GM12892 (cell line): ENCODE data around the gene RPUSD4.

ENCODE experiments used
- DNase-seq: peaks from one replicate; pipeline ENCODE4 v3.0.0; 2011; ENCODE audit not compliant: insufficient read length
- FAIRE-seq: peaks from 2 replicates; lab custom pipeline; 2011; peaks lifted over from hg19 to GRCh38; lab: Jason Lieb, UNC
- POLR2A ChIP-seq: IDR thresholded peaks from 2 replicates; pipeline ENCODE4 v1.6.1; 2011; ENCODE audit warnings: low read depth, low read length, control low read depth
- POLR2AphosphoS5 ChIP-seq: IDR thresholded peaks from 2 replicates; pipeline ENCODE4 v1.6.1; 2011; ENCODE audit warnings: low read depth, low read length, control low read depth
- TAF1 ChIP-seq: IDR thresholded peaks from 2 replicates; pipeline ENCODE4 v1.6.1; 2011; ENCODE audit warnings: low read depth, mild to moderate bottlenecking, control low read depth, low read length, borderline replicate concordance

Gene RPUSD4

DNA sequence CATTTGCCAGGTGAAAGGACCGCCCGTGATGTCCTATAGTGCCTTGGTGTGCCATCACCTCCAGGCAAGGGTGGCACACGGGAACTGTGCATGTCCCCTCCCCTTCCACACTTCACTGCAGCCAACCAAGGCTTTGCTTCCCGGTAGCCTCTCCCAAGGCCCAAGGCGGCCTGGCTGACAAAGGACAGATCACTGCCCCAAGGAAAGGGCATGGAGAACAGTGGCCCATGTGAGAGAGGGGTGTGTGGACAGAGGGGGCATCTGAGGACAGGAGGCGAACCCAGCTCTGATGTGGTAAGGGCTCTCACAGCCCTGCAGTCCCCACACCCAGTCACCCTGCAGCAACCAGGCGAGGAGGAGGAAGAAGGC is 50.4 kb downstream of the RPUSD4 start:
- no peak for DNase-seq
- FAIRE-seq = no peak
- no peak for TF ChIP-seq POLR2A
- TF ChIP-seq POLR2AphosphoS5 = no peak
- no peak for TF ChIP-seq TAF1

DNA sequence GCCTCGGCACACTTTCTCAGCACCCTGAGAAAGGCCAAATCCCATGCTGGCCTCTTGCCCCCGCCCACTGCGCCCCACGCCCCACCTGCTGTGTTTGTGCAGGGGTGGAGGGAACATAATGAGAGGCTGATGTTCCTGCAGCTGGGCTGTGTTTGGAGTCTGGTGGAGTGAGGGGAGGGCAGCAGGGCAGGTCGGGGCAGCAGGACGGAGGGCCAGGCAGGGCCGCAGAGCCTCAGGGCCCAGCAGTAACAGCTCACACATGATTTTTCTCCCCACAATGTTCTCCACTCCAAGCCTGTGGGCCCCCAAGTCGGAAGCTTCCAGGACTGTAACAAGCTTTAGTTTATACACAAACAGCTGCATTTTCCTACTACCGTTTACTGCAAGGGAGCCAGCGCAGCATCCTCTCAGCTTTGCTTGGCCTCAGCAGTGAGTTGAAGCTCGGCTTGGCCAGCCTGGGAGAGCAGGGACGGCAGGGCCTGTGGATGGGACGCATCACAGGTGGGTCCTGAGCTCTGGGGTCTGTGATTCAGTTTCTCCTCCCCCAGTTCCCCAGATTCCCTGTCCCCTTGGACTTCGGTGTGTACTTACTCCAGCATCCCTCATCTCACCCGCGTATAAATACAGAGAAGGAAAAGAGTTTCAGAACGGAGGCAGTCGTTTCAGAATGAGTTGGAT is 51.0 kb downstream of the RPUSD4 start:
- DNase-seq = no peak
- TF ChIP-seq POLR2AphosphoS5 (no peak), TAF1 (no peak), POLR2A (no peak)
- FAIRE-seq = no peak

DNA sequence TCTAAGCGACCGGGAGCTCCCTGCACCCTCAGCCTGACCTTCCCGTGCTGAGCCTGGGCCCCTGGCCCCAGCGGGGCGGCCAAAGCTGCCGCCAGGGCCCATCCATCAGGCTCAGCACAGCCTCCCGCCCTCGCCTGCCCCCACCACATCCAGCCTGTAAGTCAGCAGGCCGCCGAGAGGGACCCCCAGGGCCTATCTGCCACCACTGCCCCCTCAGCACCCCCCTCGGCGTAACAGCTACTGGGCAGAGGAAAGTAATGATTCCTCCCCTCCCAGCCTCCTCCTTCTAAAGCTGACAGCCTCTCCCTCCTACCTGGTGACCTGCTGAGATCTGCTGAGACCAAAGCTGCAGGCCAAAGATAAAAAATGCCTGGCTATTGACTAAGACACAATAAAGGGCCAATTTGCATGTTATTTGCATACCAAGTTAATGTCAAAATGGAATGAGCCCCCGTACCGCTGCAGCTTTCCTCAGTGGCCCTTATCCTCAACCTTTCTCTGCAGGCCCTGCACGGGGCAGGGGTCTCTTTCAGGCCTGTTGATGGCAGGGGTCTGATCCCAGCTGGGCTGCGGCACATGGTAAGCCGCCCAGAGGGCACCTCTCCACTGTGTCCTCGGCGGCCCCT is 51.6 kb downstream of the RPUSD4 start:
- FAIRE-seq (no peak), DNase-seq (no peak)
- TF ChIP-seq TAF1 (no peak), POLR2A (no peak), POLR2AphosphoS5 (no peak)

DNA sequence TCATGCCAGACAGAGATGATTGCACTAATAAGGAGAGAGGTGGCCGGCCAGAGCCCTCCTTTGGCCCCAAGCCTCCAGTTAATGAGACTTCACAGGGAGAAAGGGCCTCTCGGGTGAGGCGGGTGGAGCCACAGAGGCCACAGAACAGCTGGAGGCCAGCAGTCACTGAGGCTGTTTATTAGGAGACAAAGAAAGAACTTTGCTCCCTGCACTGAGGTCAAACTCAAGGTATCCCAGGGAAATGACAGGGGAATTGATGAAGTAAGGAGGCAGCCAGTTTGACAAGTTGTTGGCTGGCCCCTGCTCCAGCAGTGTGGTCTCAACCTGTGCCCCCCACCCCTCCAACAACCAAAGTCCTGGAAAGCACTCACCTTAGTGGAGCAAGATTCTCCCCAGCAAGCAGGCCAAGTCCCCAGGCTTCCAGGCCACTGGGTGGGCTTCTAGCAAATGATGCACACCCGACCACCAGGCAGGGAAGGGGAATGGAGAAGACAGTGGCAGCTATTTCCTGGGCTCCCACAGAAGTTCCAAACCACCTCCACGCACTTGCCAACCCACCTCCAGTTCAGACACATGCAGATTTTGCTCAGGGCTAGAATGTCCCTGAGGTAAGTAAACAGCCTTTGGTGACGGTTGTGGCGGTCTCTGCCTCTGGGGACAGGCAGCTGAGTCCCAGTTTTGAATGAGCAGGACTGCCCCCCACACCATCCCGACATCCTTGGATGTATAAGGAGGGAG is 53.2 kb downstream of the RPUSD4 start:
- DNase-seq (no peak), FAIRE-seq (no peak)

DNA sequence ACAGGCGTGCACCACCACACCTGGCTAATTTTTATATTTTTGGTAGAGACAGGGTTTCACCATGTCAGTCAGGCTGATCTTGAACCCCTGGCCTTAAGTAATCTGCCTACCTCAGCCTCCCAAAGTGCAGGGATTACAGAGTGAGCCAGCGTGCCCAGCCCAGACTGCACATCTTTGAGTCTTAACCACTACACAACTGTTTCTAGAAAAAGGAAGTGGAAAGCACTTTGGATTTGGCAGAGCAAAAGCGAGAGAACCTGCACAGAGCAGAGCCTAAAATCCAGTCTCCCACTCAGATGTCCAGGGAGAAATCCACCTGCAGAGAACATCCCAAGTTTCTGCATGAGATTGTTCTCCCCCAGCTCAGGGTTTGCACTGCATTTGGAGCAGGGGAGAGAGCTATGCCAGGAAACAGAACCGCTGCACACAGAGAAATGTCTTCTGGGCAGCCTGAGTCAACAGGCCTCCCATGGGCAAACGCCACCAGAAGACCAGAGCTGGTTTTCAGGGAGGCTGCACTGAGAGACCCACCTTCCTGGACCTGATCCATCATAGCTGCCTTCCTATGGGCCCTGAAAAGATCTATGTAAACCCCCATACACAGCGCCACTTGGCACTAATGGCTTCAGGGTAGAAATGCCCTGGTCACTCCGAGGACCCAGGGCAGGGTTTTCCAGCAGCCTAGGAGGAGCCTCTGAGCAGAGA is 54.0 kb downstream of the RPUSD4 start:
- no peak for DNase-seq
- FAIRE-seq = no peak
- TF ChIP-seq TAF1 = no peak
- no peak for TF ChIP-seq POLR2AphosphoS5
- TF ChIP-seq POLR2A = no peak

More for the DNA sequence above, 53.2 kb downstream of the RPUSD4 start:
- no peak for TF ChIP-seq TAF1
- no peak for TF ChIP-seq POLR2AphosphoS5
- TF ChIP-seq POLR2A = no peak

DNA sequence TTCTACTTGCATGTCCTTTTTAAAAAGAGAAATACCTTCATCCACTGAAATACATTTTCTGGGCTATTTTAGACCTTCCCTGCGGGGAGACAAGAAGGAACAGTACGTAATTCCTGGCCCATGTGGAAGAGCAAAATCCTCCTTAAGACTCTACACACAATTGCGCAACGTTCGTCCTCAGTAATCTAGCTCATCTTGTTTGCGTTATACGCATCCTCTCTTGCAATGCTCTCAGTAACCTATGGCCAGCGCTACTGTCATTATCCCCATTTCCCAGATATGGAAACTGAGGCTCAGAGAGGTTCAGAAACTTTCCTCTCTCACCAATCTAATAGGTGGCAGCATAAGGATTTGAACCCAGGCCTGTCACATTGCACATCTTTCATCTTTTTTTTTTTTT is 54.6 kb downstream of the RPUSD4 start:
- no peak for DNase-seq
- TF ChIP-seq TAF1 (no peak), POLR2AphosphoS5 (no peak), POLR2A (no peak)
- FAIRE-seq = no peak

DNA sequence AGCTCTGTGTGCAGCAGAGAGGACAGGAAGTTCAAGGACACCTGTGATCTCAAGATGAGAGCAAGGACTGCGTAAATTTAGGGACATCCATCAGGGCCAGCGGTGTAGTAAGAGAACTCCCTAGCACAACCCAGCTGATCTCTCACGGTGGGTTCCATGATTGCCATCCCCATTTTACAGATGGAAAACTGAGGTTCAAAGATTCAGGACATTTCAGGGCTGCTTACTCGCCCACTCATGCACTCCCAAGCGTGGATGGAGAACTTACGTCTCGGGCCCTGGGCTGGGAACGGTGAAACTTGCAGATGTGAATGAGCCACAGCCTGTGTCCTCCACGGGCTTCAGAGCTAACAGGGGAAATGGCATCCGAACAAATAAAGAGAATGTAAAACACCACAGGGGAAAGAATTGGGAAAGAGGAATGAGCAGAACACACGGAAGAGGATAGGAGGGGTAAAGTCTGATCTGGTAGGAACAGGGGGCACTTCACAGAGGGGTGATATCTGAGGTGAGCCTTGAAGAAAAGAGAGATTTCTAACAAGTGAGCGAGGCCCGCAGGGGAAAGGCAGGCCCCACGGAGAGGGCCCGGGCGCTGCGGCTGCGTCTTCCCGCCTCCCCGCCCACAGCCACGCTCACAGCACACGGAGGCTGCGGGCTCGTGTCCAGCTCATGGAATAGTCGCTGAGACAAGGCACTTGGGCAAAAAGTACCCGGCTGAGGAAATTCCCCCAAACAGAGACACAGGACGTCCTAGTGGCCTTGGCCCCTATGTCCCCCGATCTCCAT is 55.9 kb downstream of the RPUSD4 start:
- DNase-seq = no peak
- TF ChIP-seq POLR2A = no peak
- TF ChIP-seq POLR2AphosphoS5 = no peak
- no peak for TF ChIP-seq TAF1
- no peak for FAIRE-seq

DNA sequence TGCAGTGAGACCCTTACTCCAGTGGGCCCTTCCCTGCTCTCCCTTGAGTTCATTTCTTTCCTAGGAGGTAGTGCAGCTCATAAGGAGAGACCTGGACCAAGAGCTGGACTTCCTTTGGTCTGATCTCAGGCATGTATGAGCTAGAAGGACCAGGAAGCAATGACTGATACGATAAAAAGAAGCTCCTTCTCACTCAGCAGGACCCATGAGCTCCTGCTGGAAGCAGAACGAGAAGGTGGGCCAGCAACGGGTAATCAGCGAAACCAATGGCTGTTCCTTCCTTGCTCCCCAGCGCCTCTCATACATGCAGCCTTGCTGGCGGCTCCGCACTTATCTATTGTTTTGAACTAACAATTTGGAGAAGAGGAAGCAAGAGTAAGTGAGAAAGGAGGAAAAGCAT is 56.8 kb downstream of the RPUSD4 start:
- no peak for DNase-seq
- TF ChIP-seq POLR2A (no peak), POLR2AphosphoS5 (no peak), TAF1 (no peak)
- FAIRE-seq = no peak

DNA sequence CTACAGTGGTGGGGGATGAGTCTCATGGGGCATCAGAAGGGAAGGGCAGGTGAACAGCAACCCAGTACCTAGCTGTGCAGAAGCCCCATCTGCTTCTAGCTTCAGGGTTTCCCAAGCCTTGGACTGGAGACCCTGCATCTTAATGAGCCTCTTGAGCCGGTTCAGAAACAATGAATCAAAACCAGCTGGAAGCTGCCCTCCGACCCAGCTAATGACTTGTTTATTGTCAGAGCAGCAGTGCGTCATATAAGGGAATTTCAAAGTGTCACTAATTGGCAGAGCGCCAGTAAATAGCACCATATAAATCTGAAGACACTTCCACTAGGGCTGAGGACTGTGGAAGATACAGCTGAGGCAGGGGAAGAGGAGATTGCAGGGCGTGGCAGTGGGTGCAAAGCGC is 57.5 kb downstream of the RPUSD4 start:
- no peak for FAIRE-seq
- TF ChIP-seq POLR2A = no peak
- TF ChIP-seq POLR2AphosphoS5 = no peak
- no peak for TF ChIP-seq TAF1

DNA sequence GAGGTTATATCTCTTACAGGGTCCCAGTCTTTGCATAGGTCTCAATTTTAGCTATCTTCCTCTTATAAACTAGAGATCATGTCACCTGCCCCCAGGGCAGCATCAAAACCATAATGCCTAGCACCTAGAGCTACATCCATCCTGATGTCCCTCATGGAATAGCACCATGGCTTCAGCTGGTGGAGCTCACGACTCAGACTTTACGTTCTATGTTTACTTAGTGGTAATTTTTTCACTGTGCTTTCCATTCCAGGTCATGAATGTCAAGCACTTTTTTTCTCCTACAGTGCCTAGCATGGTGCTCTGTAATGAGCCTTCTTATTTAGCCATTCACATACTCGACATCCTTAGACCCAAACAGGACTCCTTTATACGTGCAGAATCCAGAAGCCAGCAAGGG is 58.4 kb downstream of the RPUSD4 start:
- DNase-seq (no peak), FAIRE-seq (no peak)
- TF ChIP-seq POLR2AphosphoS5 (no peak), POLR2A (no peak), TAF1 (no peak)

More for the DNA sequence above, 57.5 kb downstream of the RPUSD4 start:
- no peak for DNase-seq
